ENCODE results near the gene CHD9.

The CHD9 gene

DNA sequence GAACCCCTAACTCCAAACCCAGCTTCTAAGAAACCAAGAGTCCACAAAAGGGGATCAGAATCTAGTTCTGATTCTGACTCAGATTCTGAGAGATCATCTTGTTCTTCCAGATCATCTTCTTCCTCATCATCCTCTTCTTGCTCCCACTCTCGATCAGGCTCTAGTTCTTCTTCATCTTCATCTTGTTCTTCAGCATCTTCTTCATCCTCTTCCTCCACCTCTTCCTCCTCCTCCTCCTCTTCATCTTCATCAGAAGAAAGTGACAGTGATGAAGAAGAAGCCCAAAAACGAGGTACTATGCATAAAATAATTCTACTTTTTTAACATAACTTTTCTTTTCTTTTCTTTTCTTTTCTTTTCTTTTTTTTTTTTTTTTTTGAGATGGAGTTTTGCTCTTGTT lies 249.5 kb downstream of the CHD9 start:
- TF ChIP-seq, protein P1, sequence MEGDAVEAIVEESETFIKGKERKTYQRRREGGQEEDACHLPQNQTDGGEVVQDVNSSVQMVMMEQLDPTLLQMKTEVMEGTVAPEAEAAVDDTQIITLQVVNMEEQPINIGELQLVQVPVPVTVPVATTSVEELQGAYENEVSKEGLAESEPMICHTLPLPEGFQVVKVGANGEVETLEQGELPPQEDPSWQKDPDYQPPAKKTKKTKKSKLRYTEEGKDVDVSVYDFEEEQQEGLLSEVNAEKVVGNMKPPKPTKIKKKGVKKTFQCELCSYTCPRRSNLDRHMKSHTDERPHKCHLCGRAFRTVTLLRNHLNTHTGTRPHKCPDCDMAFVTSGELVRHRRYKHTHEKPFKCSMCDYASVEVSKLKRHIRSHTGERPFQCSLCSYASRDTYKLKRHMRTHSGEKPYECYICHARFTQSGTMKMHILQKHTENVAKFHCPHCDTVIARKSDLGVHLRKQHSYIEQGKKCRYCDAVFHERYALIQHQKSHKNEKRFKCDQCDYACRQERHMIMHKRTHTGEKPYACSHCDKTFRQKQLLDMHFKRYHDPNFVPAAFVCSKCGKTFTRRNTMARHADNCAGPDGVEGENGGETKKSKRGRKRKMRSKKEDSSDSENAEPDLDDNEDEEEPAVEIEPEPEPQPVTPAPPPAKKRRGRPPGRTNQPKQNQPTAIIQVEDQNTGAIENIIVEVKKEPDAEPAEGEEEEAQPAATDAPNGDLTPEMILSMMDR (IDR thresholded peaks at IDR 0.05; ENCODE audit: low read length): no peak
- TF ChIP-seq EZH2 (optimal IDR thresholded peaks at IDR 0.05; ENCODE audit: low read depth, low read length): no peak
- TF ChIP-seq EZH2phosphoT487 (IDR thresholded peaks at IDR 0.05; ENCODE audit: low read length): no peak
- H3K9ac ChIP-seq (ENCODE audit: low read length): no peak overlapping the region
- H3K36me3 ChIP-seq (replicated peaks; ENCODE audit: insufficient read depth, low read length): no peaks in the 10 kb centered on the region

DNA sequence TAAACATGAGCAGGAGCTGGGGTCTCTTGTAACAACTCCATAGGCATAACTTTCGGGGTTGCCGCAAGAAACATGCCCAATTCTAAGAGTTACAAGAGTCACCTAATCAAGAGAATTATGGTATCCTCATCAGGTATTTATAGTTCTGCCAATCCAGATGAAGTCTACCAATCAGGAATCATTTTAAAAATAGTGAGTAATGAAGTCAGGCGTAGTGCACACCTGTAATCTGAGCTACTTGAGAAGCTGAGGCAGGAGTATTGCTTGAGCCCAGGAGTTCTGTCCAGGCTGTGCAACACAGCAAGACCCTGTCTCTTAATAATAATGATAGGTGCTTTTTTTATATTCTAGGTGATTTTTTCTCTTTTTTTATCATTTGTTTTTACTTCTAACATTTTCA lies 251.0 kb downstream of the CHD9 start:
- Histone ChIP-seq H3K9me2 (replicated peaks; ENCODE audit: insufficient read depth, low read length) (no peaks in the 10 kb centered on the region), H3K27ac (ENCODE audit: low read length) (no peak overlapping the region), H3K4me2 (ENCODE audit: low read depth, low read length) (no peak overlapping the region), H2AFZ (ENCODE audit: low read length) (no peak overlapping the region), H3K27me3 (replicated peaks; ENCODE audit: insufficient read depth, low read length) (no peaks in the 10 kb centered on the region), H3K9me3 (replicated peaks; ENCODE audit: insufficient read depth, low read length) (no peaks in the 10 kb centered on the region), H3K4me3 (ENCODE audit: low read length) (no peak overlapping the region), H3K9ac (ENCODE audit: low read length) (no peak overlapping the region), H4K20me1 (ENCODE audit: insufficient read depth, low read length) (no peaks in the 10 kb centered on the region), H3K36me3 (replicated peaks; ENCODE audit: insufficient read depth, low read length) (no peaks in the 10 kb centered on the region), H3K79me2 (ENCODE audit: low read length) (no peaks in the 10 kb centered on the region), H3F3A (ENCODE audit: insufficient read depth, low read length) (no peaks in the 10 kb centered on the region), H3K4me1 (ENCODE audit: low read length) (no peaks in the 10 kb centered on the region)
- DNase-seq: no peak
- TF ChIP-seq EZH2phosphoT487 (IDR thresholded peaks at IDR 0.05; ENCODE audit: low read length): no peak
- TF ChIP-seq EZH2 (optimal IDR thresholded peaks at IDR 0.05; ENCODE audit: low read depth, low read length): no peak
- TF ChIP-seq, protein P1 (IDR thresholded peaks at IDR 0.05; ENCODE audit: low read length): no peak

More for the DNA sequence above, 249.5 kb downstream of the CHD9 start:
- H3K4me2 ChIP-seq (ENCODE audit: low read depth, low read length): no peak overlapping the region
- no peak overlapping the region for H2AFZ ChIP-seq (ENCODE audit: low read length)
- no peaks in the 10 kb centered on the region for H3K9me2 ChIP-seq (replicated peaks; ENCODE audit: insufficient read depth, low read length)
- no peaks in the 10 kb centered on the region for H3F3A ChIP-seq (ENCODE audit: insufficient read depth, low read length)
- no peak overlapping the region for H3K4me3 ChIP-seq (ENCODE audit: low read length)
- no peaks in the 10 kb centered on the region for H4K20me1 ChIP-seq (ENCODE audit: insufficient read depth, low read length)
- no peak for DNase-seq
- H3K27me3 ChIP-seq (replicated peaks; ENCODE audit: insufficient read depth, low read length): no peaks in the 10 kb centered on the region
- H3K9me3 ChIP-seq (replicated peaks; ENCODE audit: insufficient read depth, low read length): no peaks in the 10 kb centered on the region
- H3K79me2 ChIP-seq (ENCODE audit: low read length): no peaks in the 10 kb centered on the region
- no peak overlapping the region for H3K27ac ChIP-seq (ENCODE audit: low read length)
- H3K4me1 ChIP-seq (ENCODE audit: low read length): no peaks in the 10 kb centered on the region

DNA sequence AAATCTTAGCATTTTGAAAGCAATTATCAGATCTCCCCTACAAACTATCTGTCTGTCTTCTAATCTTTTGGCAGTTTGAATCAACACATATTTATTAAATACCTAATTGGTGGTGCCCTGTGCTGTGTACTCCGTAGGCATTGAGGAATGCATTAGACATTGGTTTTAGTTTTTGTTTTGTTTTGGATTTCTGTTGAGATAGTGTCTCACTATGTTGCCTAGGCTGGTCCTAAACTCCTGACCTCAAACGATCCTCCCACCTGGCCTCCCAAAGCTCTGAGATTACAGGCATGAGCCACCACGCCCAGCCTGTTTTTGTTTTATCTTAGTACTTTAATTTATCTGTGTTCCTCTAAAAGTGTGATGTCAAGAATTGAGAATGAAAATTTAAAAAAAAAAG lies 254.7 kb downstream of the CHD9 start:
- Histone ChIP-seq H3K4me1 (ENCODE audit: low read length) (no peaks in the 10 kb centered on the region), H2AFZ (ENCODE audit: low read length) (no peak overlapping the region), H3K4me3 (ENCODE audit: low read length) (no peak overlapping the region), H3K27me3 (replicated peaks; ENCODE audit: insufficient read depth, low read length) (no peaks in the 10 kb centered on the region), H3K36me3 (replicated peaks; ENCODE audit: insufficient read depth, low read length) (no peaks in the 10 kb centered on the region), H3K4me2 (ENCODE audit: low read depth, low read length) (no peak overlapping the region), H4K20me1 (ENCODE audit: insufficient read depth, low read length) (no peaks in the 10 kb centered on the region), H3K27ac (ENCODE audit: low read length) (no peak overlapping the region), H3K9me2 (replicated peaks; ENCODE audit: insufficient read depth, low read length) (no peaks in the 10 kb centered on the region), H3F3A (ENCODE audit: insufficient read depth, low read length) (no peaks in the 10 kb centered on the region), H3K79me2 (ENCODE audit: low read length) (no peaks in the 10 kb centered on the region), H3K9ac (ENCODE audit: low read length) (no peak overlapping the region), H3K9me3 (replicated peaks; ENCODE audit: insufficient read depth, low read length) (no peaks in the 10 kb centered on the region)
- no peak for TF ChIP-seq EZH2phosphoT487 (IDR thresholded peaks at IDR 0.05; ENCODE audit: low read length)
- TF ChIP-seq EZH2 (optimal IDR thresholded peaks at IDR 0.05; ENCODE audit: low read depth, low read length): no peak
- TF ChIP-seq, protein P1 (IDR thresholded peaks at IDR 0.05; ENCODE audit: low read length): no peak
- no peak for DNase-seq

All from MM.1S (cell line).